ENCODE results near the gene NPAS3.

NPAS3 gene

DNA sequence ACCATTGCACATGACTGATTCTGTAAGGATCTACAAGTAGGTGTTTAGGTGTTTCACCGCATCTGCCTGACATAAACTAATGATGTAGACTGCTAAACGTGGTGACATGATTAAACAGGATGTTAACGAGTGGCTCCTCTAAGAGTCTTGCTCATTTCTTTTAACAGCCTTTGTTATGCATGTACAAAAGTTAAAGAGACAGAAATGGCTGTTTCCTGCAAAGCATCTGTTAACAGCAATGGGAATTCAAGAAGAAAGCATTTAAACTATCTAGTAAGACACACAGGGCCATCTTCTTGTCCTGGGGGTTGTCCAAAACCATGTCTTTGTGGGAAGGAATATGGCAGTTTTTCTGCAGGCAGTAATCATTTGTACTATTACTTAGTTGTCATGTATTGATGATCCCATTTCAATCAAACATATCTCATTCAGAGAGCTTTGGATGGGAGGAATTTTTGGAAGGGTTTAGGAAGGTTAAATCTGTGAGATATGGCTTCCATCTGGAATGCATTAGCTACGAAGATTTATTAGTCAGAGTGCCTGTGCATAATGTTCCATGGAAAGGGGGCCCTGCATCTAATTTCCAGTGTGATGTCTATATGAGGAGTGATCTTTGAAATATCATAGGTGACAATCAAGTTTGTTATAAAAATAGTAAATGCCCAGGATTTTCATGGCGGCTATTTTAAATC is 517.1 kb downstream of the NPAS3 start:
- no peak for ATAC-seq (ENCODE audit: low read depth)
- Mint-ChIP-seq H3K9me3 (no peaks in the 10 kb centered on the region), H3K36me3 (no peaks in the 10 kb centered on the region), H3K27me3 (no peaks in the 10 kb centered on the region), H3K4me1 (no peaks in the 10 kb centered on the region), H3K4me3 (no peak overlapping the region), H3K27ac (no peak overlapping the region)
- DNase-seq (ENCODE audit: low spot score in 2 of 2): no peak

- DNase-seq (ENCODE audit: low spot score in 2 of 2) (no peak), ATAC-seq (ENCODE audit: low read depth) (no peak)
- no peak overlapping the region for H3K27ac Mint-ChIP-seq
- no peaks in the 10 kb centered on the region for H3K27me3 Mint-ChIP-seq
- no peaks in the 10 kb centered on the region for H3K9me3 Mint-ChIP-seq
- no peaks in the 10 kb centered on the region for H3K4me1 Mint-ChIP-seq
- no peaks in the 10 kb centered on the region for H3K36me3 Mint-ChIP-seq
- no peak overlapping the region for H3K4me3 Mint-ChIP-seq
These were observed 518.3 kb downstream of the NPAS3 start for GRCh38 chr14:33457021-33457420.

DNA sequence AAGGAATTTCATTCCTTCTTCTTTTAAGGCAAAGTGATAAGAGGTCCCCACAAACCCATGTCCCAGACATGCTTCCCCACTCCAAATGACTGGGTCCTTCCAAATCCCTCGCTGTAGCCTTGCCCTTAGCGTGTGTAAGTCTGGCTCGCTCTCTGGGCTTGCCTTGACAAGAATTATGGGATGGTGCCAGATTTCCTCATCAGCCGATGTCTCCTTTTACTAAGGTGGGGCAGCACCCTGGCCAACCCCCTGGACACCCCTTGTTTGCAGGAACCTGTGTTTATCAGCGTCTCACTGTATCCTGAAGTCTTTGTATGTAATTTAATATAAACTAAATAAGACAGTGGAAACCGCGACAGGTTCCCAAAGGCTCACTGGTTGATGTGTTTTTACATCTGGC is 518.9 kb downstream of the NPAS3 start:
- Mint-ChIP-seq H3K27ac (no peak overlapping the region), H3K4me1 (no peaks in the 10 kb centered on the region), H3K9me3 (no peaks in the 10 kb centered on the region), H3K4me3 (no peak overlapping the region), H3K36me3 (no peaks in the 10 kb centered on the region), H3K27me3 (no peaks in the 10 kb centered on the region)
- no peak for ATAC-seq (ENCODE audit: low read depth)
- no peak for DNase-seq (ENCODE audit: low spot score in 2 of 2)

DNA sequence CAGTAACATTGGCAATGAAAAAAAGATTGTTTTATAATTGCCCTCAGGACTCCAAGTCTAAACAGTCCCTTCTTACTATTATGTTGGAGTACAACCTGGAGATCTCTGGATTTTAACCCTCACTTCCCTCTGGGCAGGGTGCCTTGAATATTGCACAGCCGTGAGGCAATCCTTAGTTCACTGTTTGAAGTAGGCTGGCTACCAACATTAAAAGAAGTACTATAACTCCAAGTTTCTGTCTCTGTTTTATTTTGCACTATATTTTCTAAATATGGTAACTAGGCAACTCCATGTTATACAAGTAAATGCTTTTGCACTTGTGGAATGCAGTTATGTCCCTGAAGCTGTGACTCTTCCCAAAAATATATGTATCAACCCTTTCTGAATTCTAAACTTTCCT is 521.5 kb downstream of the NPAS3 start:
- H3K27ac Mint-ChIP-seq: no peak overlapping the region
- no peaks in the 10 kb centered on the region for H3K27me3 Mint-ChIP-seq
- DNase-seq (ENCODE audit: low spot score in 2 of 2) (no peak), ATAC-seq (ENCODE audit: low read depth) (no peak)
- no peak overlapping the region for H3K4me3 Mint-ChIP-seq
- no peaks in the 10 kb centered on the region for H3K4me1 Mint-ChIP-seq
- no peaks in the 10 kb centered on the region for H3K9me3 Mint-ChIP-seq
- no peaks in the 10 kb centered on the region for H3K36me3 Mint-ChIP-seq

DNA sequence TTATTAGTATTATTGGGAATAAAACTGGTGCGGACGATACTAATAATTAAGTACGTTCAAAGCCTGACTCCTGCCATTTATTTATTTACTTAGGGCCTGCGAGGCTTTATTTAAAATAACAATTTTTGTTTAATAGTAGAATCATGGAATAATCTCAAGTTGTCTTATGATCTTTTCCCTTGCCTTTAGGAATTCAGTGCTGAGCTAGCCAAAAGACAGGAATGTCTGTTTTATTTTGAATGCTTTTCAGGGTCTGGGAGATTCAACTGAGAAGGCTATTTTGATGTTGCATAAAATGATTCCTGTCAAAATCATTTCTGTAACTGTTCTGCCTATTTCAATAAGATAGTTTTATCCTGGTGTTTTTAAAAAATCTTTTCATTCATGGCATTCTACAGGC is 522.4 kb downstream of the NPAS3 start:
- Mint-ChIP-seq H3K27me3 (no peaks in the 10 kb centered on the region), H3K36me3 (no peaks in the 10 kb centered on the region), H3K4me1 (no peaks in the 10 kb centered on the region), H3K4me3 (no peak overlapping the region), H3K9me3 (no peaks in the 10 kb centered on the region), H3K27ac (no peak overlapping the region)
- DNase-seq (ENCODE audit: low spot score in 2 of 2) (no peak), ATAC-seq (ENCODE audit: low read depth) (no peak)

DNA sequence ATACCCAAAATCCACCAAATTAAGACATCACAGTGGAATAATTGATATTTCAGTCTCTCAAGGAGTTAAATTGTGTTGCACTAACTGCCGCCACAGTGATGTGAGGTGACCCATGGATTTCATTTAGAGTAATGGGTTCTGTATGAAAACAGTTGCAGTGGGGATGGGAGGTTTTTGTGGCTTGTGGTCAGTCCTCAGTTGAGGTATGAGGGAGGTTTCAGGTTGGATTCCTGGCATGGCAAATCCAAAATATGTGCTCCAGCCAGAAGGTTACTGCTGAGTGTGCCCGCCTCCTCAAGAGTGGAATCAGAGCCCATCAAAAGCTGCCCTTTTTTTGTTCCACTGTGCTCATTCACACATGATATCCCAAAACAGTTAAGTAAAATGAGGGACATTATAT is 525.1 kb downstream of the NPAS3 start:
- ATAC-seq (ENCODE audit: low read depth) (no peak), DNase-seq (ENCODE audit: low spot score in 2 of 2) (no peak)
- Mint-ChIP-seq H3K4me1 (no peaks in the 10 kb centered on the region), H3K4me3 (no peak overlapping the region), H3K36me3 (no peaks in the 10 kb centered on the region), H3K27me3 (no peaks in the 10 kb centered on the region), H3K27ac (no peak overlapping the region), H3K9me3 (no peaks in the 10 kb centered on the region)

DNA sequence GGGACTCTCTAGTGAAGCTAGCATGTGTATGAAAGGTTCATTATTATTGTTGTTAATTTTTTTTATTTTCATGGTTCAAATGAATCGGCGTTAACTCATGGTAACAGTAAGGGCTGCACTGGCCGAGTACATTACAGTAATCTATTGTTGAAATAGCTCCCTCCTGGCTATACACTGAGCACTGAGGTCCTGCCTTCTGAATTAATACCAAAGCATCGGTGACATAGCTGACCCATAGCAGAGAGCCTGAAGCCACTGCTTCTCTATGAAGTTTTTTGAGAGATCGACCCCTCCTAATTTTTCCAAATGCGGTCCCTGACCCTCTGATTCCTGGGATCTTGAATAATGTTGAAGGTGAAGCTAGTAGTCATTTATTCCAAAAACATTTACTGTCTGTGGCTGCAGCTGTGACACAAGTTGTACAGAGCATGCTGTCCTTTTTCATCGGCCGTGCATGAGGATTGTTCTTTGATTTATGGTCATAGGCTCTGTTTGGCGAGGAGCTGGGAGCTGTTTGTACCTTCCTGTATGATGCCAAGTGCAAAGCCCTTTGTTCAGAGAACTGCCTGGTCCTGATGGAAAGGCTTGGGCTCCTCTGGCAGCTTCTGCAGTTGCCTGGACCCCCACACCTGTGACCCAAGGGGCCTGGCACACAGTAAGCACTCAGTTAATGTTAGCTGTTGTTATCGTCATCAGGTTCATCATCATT is 525.7 kb downstream of the NPAS3 start:
- no peaks in the 10 kb centered on the region for H3K4me1 Mint-ChIP-seq
- no peak overlapping the region for H3K4me3 Mint-ChIP-seq
- no peaks in the 10 kb centered on the region for H3K27me3 Mint-ChIP-seq
- no peaks in the 10 kb centered on the region for H3K36me3 Mint-ChIP-seq
- H3K9me3 Mint-ChIP-seq: no peaks in the 10 kb centered on the region
- no peak overlapping the region for H3K27ac Mint-ChIP-seq
- DNase-seq (ENCODE audit: low spot score in 2 of 2) (no peak), ATAC-seq (ENCODE audit: low read depth) (no peak)

DNA sequence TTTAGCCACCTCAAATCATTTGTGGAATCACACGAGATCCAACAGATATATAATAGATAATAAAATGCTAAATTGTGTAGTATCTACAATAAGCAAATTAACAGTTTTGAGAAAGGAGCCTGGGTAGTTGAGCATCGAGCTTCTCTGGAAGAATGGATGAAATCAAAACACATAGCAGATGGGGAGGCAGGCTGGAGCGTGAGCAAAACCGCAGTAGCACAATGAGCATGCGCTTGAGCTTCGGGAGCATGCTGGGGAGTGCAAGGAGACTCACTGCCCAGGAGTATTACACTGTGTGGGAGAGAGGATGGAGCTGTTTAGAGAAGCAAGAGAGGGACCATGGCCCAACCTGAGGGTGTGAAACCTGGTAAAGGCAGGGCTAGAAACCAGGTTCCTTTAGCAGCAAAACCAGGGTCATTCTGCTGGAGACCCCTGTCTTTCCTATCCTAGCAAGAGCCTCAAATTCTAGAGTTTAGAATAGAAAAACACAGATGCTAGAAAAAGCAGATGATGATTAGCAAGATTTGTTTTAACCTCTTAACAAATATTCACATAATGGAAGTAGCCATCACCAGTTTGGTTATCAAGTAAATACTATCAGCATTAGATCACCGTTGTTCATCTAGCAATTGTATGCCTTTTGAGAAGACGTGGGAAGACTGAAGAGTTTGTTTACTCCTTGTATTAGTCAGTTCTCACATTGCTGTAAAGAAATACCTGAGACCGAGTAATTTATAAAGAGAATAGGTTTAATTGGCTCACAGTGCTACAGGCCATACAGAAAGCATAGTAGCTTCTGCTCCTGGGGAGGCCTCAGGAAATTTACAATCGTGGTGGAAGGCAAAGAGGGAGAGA is 527.4 kb downstream of the NPAS3 start:
- H3K27ac Mint-ChIP-seq: no peak overlapping the region
- no peak for DNase-seq (ENCODE audit: low spot score in 2 of 2)
- ATAC-seq (ENCODE audit: low read depth): no peak
- H3K9me3 Mint-ChIP-seq: no peaks in the 10 kb centered on the region
- H3K4me3 Mint-ChIP-seq: no peak overlapping the region
- no peaks in the 10 kb centered on the region for H3K4me1 Mint-ChIP-seq
- no peaks in the 10 kb centered on the region for H3K27me3 Mint-ChIP-seq
- no peaks in the 10 kb centered on the region for H3K36me3 Mint-ChIP-seq

GRCh38 chr14:33467971-33468370 is 529.3 kb downstream of the NPAS3 start:
- Mint-ChIP-seq H3K36me3 (no peaks in the 10 kb centered on the region), H3K9me3 (no peaks in the 10 kb centered on the region), H3K27me3 (no peaks in the 10 kb centered on the region), H3K4me3 (no peak overlapping the region), H3K27ac (no peak overlapping the region), H3K4me1 (no peaks in the 10 kb centered on the region)
- no peak for ATAC-seq (ENCODE audit: low read depth)
- no peak for DNase-seq (ENCODE audit: low spot score in 2 of 2)

- ATAC-seq (ENCODE audit: low read depth) (no peak), DNase-seq (ENCODE audit: low spot score in 2 of 2) (no peak)
- no peaks in the 10 kb centered on the region for H3K4me1 Mint-ChIP-seq
These were observed 531.2 kb downstream of the NPAS3 start for GRCh38 chr14:33469898-33470297.

DNA sequence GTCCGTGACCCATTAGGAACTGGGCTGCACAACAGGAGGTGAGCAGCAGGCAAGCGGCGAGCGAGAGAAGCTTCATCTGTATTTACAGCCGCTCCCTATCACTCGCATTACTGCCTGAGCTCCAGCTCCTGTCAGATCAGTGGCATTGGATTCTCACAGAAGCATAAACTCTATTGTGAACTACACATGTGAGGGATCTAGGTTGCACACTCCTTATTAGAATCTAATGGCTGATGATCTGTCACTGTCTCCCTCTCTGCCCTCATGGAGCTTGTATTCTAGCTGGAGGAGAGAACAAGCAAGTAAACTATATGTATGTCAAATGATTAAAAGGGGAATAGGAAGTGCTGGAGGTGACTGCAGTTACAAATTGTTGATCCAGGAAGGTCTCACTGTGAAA is 533.1 kb downstream of the NPAS3 start:
- H3K27me3 Mint-ChIP-seq: no peaks in the 10 kb centered on the region
- DNase-seq (ENCODE audit: low spot score in 2 of 2) (no peak), ATAC-seq (ENCODE audit: low read depth) (no peak)
- H3K27ac Mint-ChIP-seq: no peak overlapping the region
- no peaks in the 10 kb centered on the region for H3K4me1 Mint-ChIP-seq
- H3K9me3 Mint-ChIP-seq: peaks cover 2% of the 10 kb centered on the region
- no peaks in the 10 kb centered on the region for H3K36me3 Mint-ChIP-seq
- no peak overlapping the region for H3K4me3 Mint-ChIP-seq

More at GRCh38 chr14:33469898-33470297, 531.2 kb downstream of the NPAS3 start:
- Mint-ChIP-seq H3K36me3 (no peaks in the 10 kb centered on the region), H3K4me3 (no peak overlapping the region), H3K9me3 (peaks cover 2% of the 10 kb centered on the region), H3K27me3 (no peaks in the 10 kb centered on the region), H3K27ac (no peak overlapping the region)

DNA sequence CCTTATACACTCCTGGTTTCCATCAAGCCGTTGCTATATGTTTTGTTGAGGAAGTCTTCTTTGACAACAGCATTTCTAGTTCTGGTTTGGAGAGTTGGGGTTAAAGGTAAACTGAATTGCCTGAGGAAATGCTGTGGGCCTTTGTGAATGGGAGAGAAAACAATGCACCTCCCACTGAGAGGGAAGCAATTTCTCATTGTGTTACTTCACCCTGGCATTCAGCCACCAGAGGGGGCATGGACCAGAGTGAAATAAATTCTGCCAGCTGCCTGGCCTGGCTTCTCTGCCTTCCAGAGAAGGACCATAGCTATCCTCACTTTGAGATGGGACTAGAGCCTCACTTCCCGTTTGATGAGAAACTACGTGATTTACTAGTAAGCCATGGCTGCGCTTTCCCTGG is 536.9 kb downstream of the NPAS3 start:
- H3K36me3 Mint-ChIP-seq: no peaks in the 10 kb centered on the region
- H3K4me1 Mint-ChIP-seq: no peaks in the 10 kb centered on the region
- peaks cover 4% of the 10 kb centered on the region for H3K9me3 Mint-ChIP-seq
- H3K27me3 Mint-ChIP-seq: no peaks in the 10 kb centered on the region
- H3K27ac Mint-ChIP-seq: no peak overlapping the region
- ATAC-seq (ENCODE audit: low read depth) (no peak), DNase-seq (ENCODE audit: low spot score in 2 of 2) (no peak)
- H3K4me3 Mint-ChIP-seq: no peak overlapping the region

DNA sequence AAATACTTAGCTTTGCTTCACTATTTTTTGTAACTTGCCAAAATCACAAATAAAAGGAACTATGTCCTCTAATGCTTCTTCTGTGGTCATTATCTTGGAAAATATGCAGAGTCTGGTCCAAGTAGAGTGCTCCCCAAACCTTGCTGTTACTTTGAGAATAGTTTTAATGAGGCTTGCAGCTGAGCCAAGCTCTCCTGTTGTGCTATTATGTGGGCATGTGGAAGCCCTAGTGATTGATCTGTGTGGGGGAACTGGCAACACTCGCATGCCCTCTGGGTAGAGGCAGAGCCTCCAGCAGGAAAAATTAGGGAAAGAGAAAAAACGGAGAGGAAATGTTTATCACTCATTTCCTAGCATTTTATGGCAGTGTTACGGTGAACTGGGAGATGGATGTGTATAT is 539.1 kb downstream of the NPAS3 start:
- peaks cover 5% of the 10 kb centered on the region for H3K9me3 Mint-ChIP-seq
- H3K27ac Mint-ChIP-seq: no peak overlapping the region
- DNase-seq (ENCODE audit: low spot score in 2 of 2) (no peak), ATAC-seq (ENCODE audit: low read depth) (no peak)
- H3K27me3 Mint-ChIP-seq: no peaks in the 10 kb centered on the region
- H3K4me3 Mint-ChIP-seq: no peak overlapping the region
- H3K4me1 Mint-ChIP-seq: no peaks in the 10 kb centered on the region
- H3K36me3 Mint-ChIP-seq: no peaks in the 10 kb centered on the region

- Mint-ChIP-seq H3K9me3 (peaks cover 4% of the 10 kb centered on the region), H3K4me1 (no peaks in the 10 kb centered on the region), H3K4me3 (no peak overlapping the region), H3K27ac (no peak overlapping the region), H3K27me3 (peaks cover 1% of the 10 kb centered on the region), H3K36me3 (no peaks in the 10 kb centered on the region)
- no peak for DNase-seq (ENCODE audit: low spot score in 2 of 2)
- no peak for ATAC-seq (ENCODE audit: low read depth)
These were observed 541.6 kb downstream of the NPAS3 start for GRCh38 chr14:33480071-33480886.

Data from memory B cell (primary cell).